ENCODE data around the gene RPL36AL. TPM values are rescaled to one million over a fixed set of nuclear protein-coding genes. Genes with fewer than 3 reads are reported as not detected.
A peak's percentile ranks its signal among the peaks of the same experiment; 100 is the strongest.
"Not testable (repeated sequence)": the region's sequence is repeated elsewhere in the genome, so short reads cannot be mapped to it uniquely, and the experiment has no call there.

Gene RPL36AL
- total RNA-seq, 1 donor from 2014 or later: 183 TPM

DNA sequence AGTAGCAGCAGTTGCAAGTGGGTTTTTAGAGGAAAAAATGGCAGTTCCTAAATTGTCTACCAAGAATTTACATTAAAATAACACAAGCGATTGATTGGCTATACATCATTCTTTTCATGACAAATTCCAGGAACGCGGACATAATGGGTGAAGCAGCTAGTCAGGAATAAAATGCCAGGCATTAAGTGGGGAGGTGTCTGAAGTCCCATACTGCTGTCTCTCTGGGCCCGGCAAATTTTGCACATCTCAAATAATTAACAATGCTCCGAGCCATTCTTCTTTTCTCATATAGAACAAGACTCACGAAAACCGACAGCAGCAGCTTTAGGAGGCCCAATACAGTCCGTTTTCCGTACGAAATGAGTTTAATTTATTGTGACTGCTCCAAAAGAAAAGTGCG, 696 bp downstream of the RPL36AL start:
- no peak for DNase-seq (ENCODE audit: low spot score)

DNA sequence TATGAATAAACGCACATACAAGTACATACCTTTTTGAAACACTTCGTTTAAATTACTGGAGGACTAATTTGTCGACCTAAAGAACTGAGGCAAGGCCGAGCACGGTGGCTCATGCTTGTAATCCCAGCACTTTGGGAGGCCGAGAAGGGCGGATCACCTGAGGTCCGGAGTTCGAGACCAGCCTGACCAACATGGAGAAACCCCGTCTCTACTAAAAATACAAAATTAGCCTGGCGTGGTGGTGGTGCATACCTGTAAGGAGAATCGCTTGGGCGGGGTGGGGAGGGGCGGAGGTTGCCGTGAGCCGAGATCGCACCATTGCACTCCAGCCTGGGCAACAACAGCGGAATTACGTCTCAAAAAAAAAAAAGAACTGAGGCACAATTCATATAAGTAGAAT, 1.2 kb downstream of the RPL36AL start:
- DNase-seq (ENCODE audit: low spot score): not testable (repeated sequence)

DNA sequence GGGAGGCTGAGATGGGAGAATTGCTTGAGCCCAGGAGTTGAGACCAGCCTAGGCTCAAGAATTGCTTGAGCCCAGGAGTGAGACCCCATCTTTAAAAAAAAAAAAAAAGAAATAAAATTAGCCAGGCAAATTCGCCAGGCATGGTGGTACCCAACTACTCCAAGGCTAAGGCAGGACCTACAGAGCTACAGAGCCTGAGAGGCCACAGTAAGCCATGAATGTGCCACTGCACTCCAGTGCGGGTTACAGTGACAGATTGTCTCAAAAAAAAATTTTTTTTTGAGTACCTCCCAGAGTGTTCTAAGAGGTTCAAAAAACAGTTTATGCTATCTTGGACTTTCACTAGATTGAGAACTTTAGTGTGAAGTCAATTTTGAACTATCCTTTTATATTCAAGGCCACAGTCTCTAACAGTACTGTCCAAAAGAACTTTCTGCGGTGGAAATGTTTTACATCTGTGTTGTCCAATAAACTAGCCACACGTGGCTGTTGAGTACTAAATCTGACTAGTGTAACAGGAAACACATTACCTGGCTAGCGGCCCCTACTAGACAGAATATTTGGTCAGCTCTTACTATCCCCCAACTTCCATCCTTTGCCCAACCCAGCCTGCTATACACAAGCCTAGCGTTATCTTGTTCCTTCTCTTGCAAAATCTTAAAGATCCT, 2.4 kb downstream of the RPL36AL start:
- no peak for DNase-seq (ENCODE audit: low spot score)

DNA sequence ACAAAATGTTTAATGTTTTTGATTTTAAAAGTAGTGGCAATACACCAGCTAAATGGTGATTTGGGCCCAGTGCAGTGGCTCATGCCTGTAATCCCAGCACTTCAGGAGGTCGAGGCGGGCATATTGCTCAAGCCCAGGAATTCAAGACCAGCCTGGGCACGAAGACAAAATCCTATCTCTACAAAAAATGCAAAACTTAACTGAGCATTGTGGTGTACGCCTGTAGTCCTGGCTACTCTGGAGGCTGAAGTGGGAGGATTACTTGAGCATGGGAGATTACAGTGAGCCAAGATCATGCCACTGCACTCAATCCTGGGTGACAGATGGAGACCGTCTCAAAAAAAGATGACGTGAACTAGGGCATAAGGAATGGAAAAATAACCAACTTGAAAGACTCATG, 4.7 kb downstream of the RPL36AL start:
- no peak for DNase-seq (ENCODE audit: low spot score)

DNA sequence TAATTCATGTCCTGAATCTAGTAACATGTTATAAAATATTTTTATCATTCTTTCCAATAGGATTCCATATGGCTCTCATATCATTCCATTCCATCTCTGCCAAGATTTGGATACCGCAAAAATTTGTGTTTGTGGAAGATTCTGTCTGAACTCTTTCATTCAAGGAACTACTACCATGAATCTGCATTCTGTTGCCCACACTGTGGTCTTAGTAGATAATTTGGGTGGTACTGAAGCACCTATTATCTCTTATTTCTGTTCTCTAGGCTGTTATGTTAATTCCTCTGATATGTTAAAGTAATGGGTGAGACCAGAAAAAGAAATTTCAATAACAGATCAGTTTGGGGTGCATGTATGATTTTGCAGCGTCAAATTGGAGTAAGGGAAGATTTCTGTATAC, 6.2 kb downstream of the RPL36AL start:
- no peak for DNase-seq (ENCODE audit: low spot score)

DNA sequence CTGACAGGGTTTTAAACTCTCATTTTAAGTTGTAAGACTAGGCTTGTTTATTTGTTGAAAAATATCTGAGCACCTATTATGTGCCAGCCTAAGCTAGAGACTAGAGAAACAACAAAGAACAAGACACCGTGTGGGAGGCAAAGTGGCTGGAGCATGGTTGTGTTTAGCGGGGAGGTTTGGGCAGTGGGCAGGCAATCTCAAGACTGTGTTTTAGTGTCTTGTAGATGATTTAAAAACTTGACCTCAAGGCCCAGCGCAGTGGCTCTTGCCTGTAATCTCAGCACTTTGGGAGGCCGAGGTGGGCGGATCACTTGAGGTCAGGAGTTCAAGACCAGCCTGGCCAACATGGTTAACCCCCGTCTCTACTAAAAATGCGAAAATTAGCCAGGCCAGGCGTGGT, 7.8 kb downstream of the RPL36AL start:
- DNase-seq (ENCODE audit: low spot score): no peak

DNA sequence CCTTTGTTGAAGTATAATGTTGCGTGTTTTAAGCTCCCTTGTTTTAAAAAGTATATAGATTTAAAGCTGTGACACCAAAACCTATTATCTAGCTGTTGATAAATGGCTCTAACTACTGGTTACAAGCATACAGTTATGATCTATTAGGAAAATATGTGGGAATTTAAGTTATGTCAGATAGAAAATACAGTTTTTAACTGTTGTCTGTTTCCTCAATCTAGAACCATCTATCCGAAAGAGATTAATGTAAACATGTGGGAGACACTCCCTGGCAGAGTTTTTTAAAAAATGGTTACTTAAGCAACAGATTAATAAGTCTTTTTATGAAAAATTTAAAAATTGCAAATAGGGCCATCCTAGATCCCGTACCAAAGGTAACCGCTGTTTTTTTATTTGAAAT, 8.2 kb downstream of the RPL36AL start:
- no peak for DNase-seq (ENCODE audit: low spot score)

DNA sequence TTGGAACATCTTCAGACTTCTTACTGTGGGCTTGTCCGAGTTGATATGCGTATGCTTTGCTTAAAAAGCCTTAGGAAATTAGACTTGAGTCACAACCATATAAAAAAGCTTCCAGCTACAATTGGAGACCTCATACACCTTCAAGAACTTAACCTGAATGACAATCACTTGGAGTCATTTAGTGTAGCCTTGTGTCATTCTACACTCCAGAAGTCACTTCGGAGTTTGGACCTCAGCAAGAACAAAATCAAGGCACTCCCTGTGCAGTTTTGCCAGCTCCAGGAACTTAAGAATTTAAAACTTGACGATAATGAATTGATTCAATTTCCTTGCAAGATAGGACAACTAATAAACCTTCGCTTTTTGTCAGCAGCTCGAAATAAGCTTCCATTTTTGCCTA, 12.8 kb downstream of the RPL36AL start:
- DNase-seq (ENCODE audit: low spot score): no peak

DNA sequence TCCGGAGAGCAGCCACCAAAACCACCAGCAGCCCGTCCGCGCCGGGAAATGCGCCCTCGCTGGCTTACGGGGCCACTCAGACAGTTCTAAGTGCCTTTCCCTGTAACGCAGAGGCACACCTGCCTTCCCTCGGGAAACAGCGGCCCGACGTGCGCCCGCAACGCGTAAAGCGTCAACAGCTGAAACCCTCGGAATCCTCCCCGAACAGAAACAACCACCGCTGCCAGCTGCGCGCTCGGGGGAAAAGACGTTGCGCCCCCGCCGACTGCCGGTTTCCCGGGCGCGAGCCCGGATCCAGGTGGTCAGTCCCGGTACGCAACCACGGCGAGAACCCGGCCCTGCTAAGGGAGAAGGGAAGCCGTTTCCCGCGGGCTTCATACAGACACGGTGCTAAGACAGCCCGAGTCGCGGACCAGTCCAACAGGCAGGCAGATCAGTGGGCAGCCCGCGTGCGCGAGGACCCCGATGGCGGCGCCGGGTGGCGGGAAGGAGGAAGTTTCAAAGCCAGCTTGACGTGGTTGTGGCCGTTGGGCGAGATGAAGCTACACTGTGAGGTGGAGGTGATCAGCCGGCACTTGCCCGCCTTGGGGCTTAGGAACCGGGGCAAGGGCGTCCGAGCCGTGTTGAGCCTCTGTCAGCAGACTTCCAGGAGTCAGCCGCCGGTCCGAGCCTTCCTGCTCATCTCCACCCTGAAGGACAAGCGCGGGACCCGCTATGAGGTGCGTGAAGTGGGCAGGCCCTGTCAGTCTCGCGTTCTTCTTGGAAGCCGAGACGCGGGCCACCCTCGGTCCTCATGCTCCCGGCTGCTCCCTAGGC, 21.7 kb downstream of the RPL36AL start, which contains the start of gene LRR1:
Gene LRR1 (plus strand): TSS at position 456 of the 816 bp plus-strand sequence. CDS start 81 bp downstream, at position 537.
- DNase-seq (ENCODE audit: low spot score): peak; percentile 87

DNA sequence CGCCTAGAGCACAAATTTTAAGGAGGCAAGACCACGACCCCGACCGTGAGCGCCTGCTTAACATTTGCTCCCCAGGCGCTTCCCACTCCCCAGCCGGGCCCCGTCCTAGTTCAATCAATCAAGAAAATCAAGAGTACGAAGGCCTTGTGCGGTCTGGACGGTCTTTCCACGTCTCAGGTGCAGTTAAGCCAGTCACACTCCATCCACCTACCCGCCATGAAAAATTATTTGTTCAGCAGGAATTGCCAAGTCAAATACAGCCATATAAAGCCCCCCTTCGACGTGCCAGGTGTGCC, 22.3 kb downstream of the RPL36AL start:
- DNase-seq (ENCODE audit: low spot score): no peak

DNA sequence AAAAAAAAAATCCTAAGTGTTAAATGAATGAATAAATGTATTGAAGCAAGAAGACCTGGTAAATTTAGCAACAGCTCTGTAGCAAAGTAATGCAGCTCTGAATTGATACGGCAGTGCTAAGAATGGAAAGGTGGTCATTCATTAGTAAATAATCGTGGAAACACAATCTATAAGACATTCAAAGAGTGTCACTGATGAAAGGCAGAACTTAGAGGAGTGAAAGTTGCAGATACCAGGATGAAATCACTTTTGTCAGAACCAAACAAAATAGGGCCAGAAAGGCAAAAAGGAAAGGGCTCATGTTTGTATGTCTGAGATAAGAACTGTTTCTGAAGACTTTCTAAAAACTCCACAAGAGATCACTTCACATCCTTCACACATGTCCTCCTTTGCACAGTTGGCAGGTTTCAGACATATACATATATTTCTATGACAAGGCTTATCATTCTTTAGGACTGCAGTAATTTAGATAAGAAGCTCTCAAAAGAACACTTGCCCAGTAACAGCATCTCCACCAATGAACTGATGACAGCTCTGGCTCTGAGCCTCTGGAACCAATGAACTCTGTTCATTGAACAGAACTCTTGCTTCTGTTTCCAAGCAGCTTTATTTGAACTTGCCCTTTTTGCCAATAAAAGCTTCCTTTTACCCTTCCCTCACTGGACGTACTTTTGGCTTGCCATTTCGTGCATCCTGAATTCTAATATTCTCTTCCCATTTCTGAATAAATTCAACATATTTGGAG, 25.9 kb downstream of the RPL36AL start:
- DNase-seq (ENCODE audit: low spot score): peak; percentile 96

DNA sequence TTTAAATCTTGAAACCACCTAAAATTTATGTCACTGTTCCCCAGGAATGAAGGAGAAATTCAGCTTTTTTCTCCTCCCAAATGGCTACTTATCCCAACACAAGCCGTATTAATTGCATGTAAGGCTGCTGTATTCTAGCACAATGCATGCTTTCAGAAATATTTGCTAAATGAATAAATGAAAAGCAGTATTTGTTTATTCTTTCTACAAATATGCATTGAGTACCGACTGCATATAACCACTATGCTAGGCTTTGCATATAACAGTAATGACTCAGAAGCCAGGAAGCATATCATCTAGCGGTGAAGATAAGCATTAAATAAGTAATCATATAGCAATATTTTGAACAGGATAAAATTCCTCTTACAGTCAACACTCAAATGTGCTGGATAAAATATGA, 27.4 kb downstream of the RPL36AL start:
- peak; percentile 29 for DNase-seq (ENCODE audit: low spot score)

DNA sequence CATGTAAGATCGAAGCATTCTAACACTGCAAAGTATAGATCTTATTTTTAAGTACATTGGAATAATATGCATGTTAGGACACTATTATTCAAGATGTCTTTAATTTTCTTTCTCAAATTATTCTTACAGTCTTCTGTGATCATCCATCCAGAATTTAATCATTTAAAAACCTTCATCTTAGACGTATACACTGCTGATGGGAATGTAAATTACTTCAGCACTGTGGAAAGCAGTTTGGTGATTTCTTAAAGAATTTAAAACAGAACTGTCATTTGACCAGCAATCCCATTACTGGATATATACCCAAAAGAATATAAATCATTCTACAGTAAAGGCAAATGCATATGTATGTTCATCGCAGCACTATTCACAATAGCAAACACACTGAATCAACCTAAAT, 31.0 kb downstream of the RPL36AL start:
- no peak for DNase-seq (ENCODE audit: low spot score)

DNA sequence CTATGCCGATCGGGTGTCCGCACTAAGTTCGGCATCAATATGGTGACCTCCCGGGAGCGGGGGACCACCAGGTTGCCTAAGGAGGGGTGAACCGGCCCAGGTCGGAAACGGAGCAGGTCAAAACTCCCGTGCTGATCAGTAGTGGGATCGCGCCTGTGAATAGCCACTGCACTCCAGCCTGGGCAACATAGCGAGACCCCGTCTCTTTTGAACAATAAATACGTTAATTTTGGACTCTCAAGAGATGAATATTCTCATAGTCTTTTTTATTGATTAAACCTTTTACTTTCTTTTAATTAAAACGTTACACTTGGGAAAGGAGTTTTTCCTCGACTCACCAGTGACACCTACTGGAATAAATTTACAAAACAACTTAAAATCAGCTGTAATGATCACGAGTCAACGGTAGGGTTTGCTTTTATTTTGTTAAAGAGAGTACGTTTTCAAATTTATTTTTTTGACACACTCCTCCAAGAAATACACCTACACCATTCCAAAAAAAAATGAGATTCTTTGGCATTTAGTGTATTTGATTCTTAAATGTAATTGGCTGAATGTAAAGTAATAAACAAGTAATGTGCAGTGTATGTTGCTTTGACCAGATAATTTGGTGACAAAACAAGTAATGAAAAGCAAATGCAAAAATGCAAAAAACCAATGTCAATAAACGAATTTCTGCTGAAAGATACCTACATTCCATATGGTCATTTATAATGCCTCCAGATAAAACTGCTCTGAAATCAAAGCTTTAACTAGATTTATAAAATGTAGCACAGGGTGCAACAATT, 33.6 kb downstream of the RPL36AL start:
- peak; percentile 72 for DNase-seq (ENCODE audit: low spot score)

DNA sequence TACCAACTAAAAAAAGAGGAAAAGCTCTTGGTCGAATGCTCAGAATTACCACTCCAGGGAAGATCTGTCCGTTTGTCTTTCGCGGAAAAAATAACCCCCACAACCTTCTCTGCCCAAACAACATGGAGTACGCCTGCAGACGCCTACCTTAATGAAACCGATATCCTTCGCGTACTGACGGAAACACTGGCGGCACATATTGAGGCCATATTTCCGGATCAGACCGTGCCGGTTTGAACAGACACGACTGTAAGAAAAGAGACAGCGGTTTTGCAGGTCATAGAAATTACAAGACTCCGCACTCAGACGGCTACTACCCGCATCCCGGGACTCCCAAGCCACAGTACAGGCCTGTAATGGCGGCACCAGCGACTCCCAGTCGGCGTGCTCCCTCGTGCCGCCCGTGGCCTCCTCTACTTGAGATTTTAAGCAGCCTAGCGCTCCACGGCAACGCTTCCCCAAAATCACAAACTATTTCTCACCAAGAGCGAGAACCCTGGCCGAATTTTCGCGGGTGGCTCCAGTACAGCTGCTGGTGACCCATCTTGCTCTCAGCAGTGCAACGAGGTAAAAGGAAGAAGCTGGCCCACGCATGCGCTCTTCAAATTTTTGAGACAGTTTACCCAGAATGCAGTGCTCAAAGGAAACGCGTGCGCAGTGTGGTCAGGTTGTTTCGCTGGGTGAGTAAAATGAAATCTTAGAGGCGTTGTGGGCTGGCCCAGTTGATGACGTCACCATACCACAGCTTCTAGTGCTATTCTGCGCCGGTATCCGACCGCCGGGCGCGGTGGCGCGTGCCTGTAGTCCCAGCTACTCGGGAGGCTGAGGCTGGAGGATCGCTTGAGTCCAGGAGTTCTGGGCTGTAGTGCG, 34.4 kb downstream of the RPL36AL start, which contains the start of gene RPS29:
Gene RPS29 (minus strand): TSS at position 578 of the 870 bp plus-strand sequence. CDS start 34 bp downstream, at position 544.
- DNase-seq (ENCODE audit: low spot score): peak; percentile 100

DNA sequence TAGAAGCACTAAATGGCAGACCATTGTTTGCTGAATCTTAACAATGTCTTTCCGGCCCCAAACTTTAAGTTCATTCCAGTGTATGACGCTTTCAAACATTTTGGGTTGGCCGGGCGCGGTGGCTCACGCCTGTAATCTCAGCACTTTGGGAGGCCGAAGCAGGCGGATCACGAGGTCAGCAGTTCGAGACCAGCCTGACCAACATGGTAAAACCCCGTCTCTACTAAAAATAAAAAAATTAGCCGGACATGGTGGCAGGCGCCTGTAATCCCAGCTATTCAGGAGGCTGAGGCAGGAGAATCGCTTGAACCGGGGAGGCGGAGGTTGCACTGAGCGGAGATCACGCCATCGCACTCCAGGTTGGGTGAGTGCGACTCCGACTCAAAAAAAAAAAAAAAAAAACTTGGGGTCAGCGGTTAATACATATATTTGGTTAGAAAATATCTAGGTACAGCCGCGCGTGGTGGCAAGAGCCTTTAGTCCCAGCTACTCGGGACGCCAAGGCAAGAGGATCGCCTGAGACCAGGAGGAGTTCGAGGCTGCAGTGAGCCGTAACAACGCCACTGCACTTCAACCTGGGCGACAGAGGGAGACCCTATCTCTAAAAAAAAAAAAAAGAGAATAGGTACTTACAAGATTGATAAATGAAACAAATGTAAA, 35.3 kb downstream of the RPL36AL start:
- not testable (repeated sequence) for DNase-seq (ENCODE audit: low spot score)

DNA sequence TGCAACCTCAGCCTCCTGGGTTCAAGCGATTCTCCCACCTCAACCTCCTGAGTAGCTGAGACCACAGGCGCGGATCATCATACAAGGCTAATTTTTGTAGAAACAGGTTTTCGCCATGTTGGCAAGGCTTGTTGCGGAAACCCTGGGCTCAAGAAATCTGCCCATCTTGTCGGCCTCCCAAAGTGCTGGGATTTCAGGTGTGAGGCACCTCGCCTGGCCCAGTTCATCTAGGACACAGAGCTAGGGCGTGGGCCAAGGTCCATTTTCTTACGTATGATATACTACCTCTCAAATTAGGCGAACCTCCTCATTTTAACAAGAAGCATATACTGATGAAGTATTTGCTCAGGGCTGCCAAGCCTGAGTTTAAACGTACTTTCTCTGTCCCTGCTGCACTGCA, 36.4 kb downstream of the RPL36AL start:
- DNase-seq (ENCODE audit: low spot score): no peak

DNA sequence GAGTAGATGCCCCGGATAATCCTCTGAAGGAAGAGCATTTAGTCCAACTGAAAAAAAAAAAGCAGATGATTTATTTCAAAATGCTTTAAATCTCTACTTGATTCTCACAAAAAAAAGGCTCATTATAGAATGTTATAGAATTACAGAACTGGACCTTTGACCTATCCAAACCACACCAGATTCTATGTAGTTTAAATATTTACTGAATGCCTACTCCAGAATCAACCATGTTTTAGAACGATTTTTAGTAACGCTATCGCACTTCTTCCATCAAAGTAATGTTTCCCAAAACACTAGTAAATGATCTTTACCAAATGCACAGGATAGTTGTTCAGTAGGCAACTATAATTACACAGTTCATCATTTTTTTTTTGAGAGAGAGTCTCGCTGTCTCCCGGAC, 36.8 kb downstream of the RPL36AL start:
- no peak for DNase-seq (ENCODE audit: low spot score)

DNA sequence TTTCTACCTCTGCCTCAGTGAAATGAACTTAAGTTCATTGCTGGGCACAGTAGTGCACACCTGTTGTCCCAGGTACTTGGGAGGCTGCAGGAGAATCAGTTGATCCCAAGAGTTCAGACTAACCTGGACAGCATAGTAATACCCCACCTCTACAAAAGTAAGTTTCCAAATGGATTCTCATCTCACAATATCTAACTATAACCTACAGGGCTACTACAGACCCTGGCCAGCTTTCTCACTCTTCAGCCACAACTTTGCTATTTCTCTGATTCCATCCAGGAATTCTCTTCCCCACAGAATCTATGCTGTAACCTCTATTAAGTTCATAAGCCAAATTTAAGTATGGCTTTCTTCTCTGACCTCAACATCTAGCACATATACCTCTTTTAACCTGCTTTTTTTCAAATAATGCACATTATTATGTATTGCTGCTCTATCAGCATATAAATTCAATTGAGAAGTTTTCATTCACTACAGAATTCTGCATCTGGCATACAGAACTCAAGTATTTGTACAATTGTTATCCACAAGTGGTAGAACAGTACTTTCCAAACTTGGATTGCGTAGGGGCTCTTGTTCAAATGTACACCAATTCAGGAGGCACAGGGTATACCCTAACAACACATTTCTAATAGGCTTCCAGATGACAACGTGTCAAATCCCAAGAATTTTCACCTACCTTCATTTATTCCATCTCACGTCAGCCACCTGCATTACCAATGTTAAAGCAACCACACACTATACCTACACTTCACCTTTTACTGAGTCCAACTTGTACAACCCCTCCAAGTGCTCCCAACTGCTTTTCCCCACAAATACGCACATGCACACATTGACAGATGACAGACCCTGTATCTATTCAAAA, 38.1 kb downstream of the RPL36AL start:
- no peak for DNase-seq (ENCODE audit: low spot score)
